ENCODE results near the gene NAALADL2.

DNA sequence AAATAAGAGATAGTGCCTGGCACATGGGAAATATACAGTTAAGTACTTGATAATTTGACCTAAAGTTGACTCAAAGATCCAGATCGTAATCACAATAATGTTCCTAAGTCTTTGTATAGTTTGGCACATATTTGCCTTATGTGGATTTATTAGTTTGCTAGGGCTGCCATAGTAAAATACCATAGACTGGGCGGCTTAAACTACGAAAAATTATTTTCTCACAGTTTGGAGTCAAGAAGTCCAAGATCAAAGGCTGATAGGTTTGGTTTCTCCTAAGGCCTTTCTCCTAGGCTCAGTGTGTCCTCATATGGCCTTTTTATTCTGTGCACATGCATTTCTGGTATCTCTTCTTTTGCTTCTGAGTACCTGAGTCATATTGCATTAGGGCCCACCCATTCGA, 453.7 kb downstream of the NAALADL2 start:
- TF ChIP-seq POLR2A (IDR thresholded peaks at IDR 0.05; ENCODE audit: low read depth, low read length) (no peak), CTCF (IDR thresholded peaks at IDR 0.05; ENCODE audit: extremely low read depth in 1 of 2, insufficient read depth in 1 of 2, low read depth in 1 of 2, low read length in 2 of 2) (no peak), POLR2AphosphoS5 (IDR thresholded peaks at IDR 0.05; ENCODE audit: insufficient read depth, low read depth, low read length) (no peak), MYC (IDR thresholded peaks at IDR 0.05; ENCODE audit: low read depth, low read length) (no peak), EZH2 (IDR thresholded peaks at IDR 0.05; ENCODE audit: borderline replicate concordance, low read depth, low read length, severe bottlenecking) (no peak)
- TF ChIP-seq, protein P1, sequence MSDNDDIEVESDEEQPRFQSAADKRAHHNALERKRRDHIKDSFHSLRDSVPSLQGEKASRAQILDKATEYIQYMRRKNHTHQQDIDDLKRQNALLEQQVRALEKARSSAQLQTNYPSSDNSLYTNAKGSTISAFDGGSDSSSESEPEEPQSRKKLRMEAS (IDR thresholded peaks at IDR 0.05; ENCODE audit: insufficient read depth, insufficient read length): no peak

Data from endothelial cell of umbilical vein (primary cell).